Activated naive CD8-positive, alpha-beta T cell treated with anti-CD3 and anti-CD28 coated beads, Interleukin-2, amount 10 ng/mL, durations not matched to agents 7 days and 5 days (primary cell): Measurements from ENCODE around the gene MAN1A1. TPM values are rescaled to one million over a fixed set of nuclear protein-coding genes. Genes with fewer than 3 reads are reported as not detected.

Experiments
- ATAC-seq: fragments of 150-1000 bp; cut with Tn5 transposase; one replicate; pipeline ENCODE4 v1.10.0; 2021; ENCODE audit warnings: low read depth, moderate library complexity
- POLR2A ChIA-PET: fragments of 350-600 bp; sonication (Branson Sonifier 250); formaldehyde crosslinking; loops from one replicate; lab custom pipeline; 2021; ENCODE audit warnings: antibody characterized with exemption; lab: Charles Lee
- DNase-seq: peaks from one replicate; pipeline ENCODE4 v3.0.0; 2021
- H3K27ac Mint-ChIP-seq: one replicate; pipeline ENCODE4 v1.8.0; 2022; ENCODE audit warnings: mild to moderate bottlenecking, mixed read lengths
- H3K27me3 Mint-ChIP-seq: one replicate; pipeline ENCODE4 v1.8.0; 2022; ENCODE audit warnings: mild to moderate bottlenecking, moderate library complexity, mixed read lengths
- H3K36me3 Mint-ChIP-seq: one replicate; pipeline ENCODE4 v1.8.0; 2021; ENCODE audit warnings: mild to moderate bottlenecking, mixed read lengths
- H3K4me1 Mint-ChIP-seq: one replicate; pipeline ENCODE4 v1.8.0; 2021; ENCODE audit warnings: mixed read lengths
- H3K4me3 Mint-ChIP-seq: one replicate; pipeline ENCODE4 v1.8.0; 2022; ENCODE audit warnings: mild to moderate bottlenecking, moderate library complexity, mixed read lengths
- H3K9me3 Mint-ChIP-seq: one replicate; pipeline ENCODE4 v1.8.0; 2021; ENCODE audit warnings: mixed read lengths
- total RNA-seq, 2 experiments: library from RNA; stranded (reverse); gene quantifications; one replicate each; pipeline ENCODE4 v1.2.3, GENCODE V29; 2021

The MAN1A1 gene
- total RNA-seq, 2 experiments from 2014 or later, result 19.2 to 19.5 TPM

- DNase-seq (no peak), ATAC-seq (no peak)
- POLR2A ChIA-PET, result no interaction called here
- Mint-ChIP-seq H3K4me3 (no peak overlapping the region), H3K27ac (no peak overlapping the region), H3K4me1 (no peaks in the 10 kb centered on the region), H3K9me3 (no peaks in the 10 kb centered on the region), H3K27me3 (no peaks in the 10 kb centered on the region), H3K36me3 (peaks cover 28% of the 10 kb centered on the region)
Observed at GRCh38 chr6:119190176-119190575, 159.4 kb downstream of the MAN1A1 start.

GRCh38 chr6:119189498-119189897, 160.1 kb downstream of the MAN1A1 start:
- POLR2A ChIA-PET, result no interaction called here
- Mint-ChIP-seq H3K27ac (no peak overlapping the region), H3K27me3 (no peaks in the 10 kb centered on the region), H3K9me3 (no peaks in the 10 kb centered on the region), H3K36me3 (peaks cover 27% of the 10 kb centered on the region), H3K4me1 (no peaks in the 10 kb centered on the region), H3K4me3 (no peak overlapping the region)
- DNase-seq, result no peak
- no peak for ATAC-seq

GRCh38 chr6:119187596-119187995, 162.0 kb downstream of the MAN1A1 start:
- Mint-ChIP-seq H3K36me3 (peaks cover 33% of the 10 kb centered on the region), H3K9me3 (no peaks in the 10 kb centered on the region), H3K4me1 (no peaks in the 10 kb centered on the region), H3K4me3 (no peak overlapping the region), H3K27me3 (no peaks in the 10 kb centered on the region), H3K27ac (no peak overlapping the region)
- POLR2A ChIA-PET, result no interaction called here
- ATAC-seq (no peak), DNase-seq (no peak)

GRCh38 chr6:119186490-119186889, 163.1 kb downstream of the MAN1A1 start:
- POLR2A ChIA-PET, result no interaction called here
- no peaks in the 10 kb centered on the region for H3K27me3 Mint-ChIP-seq
- peaks cover 36% of the 10 kb centered on the region for H3K36me3 Mint-ChIP-seq
- no peak for ATAC-seq
- H3K4me1 Mint-ChIP-seq, result no peaks in the 10 kb centered on the region
- H3K27ac Mint-ChIP-seq, result no peak overlapping the region
- H3K4me3 Mint-ChIP-seq, result no peak overlapping the region
- H3K9me3 Mint-ChIP-seq, result no peaks in the 10 kb centered on the region
- no peak for DNase-seq

- Mint-ChIP-seq H3K27me3 (no peaks in the 10 kb centered on the region), H3K4me3 (no peak overlapping the region), H3K36me3 (peaks cover 47% of the 10 kb centered on the region), H3K9me3 (no peaks in the 10 kb centered on the region), H3K4me1 (peaks cover 15% of the 10 kb centered on the region), H3K27ac (no peak overlapping the region)
- no peak for ATAC-seq
- POLR2A ChIA-PET, result no interaction called here
- DNase-seq, result no peak
Observed at GRCh38 chr6:119184008-119184648, 165.4 kb downstream of the MAN1A1 start.

GRCh38 chr6:119183457-119183856, 166.1 kb downstream of the MAN1A1 start:
- Mint-ChIP-seq H3K27ac (no peak overlapping the region), H3K9me3 (no peaks in the 10 kb centered on the region), H3K27me3 (no peaks in the 10 kb centered on the region), H3K4me1 (peaks cover 15% of the 10 kb centered on the region), H3K4me3 (no peak overlapping the region), H3K36me3 (peaks cover 46% of the 10 kb centered on the region)
- ATAC-seq (no peak), DNase-seq (no peak)
- POLR2A ChIA-PET, result no interaction called here

- POLR2A ChIA-PET, result no interaction called here
- ATAC-seq (no peak), DNase-seq (no peak)
- Mint-ChIP-seq H3K4me3 (no peak overlapping the region), H3K27ac (no peak overlapping the region), H3K36me3 (peaks cover 46% of the 10 kb centered on the region), H3K27me3 (no peaks in the 10 kb centered on the region), H3K4me1 (peaks cover 15% of the 10 kb centered on the region), H3K9me3 (no peaks in the 10 kb centered on the region)
Observed at GRCh38 chr6:119182875-119183274, 166.7 kb downstream of the MAN1A1 start.

GRCh38 chr6:119182216-119182803, 167.3 kb downstream of the MAN1A1 start:
- ATAC-seq (no peak), DNase-seq (no peak)
- Mint-ChIP-seq H3K4me1 (peaks cover 15% of the 10 kb centered on the region), H3K27ac (no peak overlapping the region), H3K4me3 (no peak overlapping the region), H3K27me3 (no peaks in the 10 kb centered on the region), H3K9me3 (no peaks in the 10 kb centered on the region), H3K36me3 (peaks cover 44% of the 10 kb centered on the region)
- POLR2A ChIA-PET, result no interaction called here

- no peaks in the 10 kb centered on the region for H3K9me3 Mint-ChIP-seq
- H3K27me3 Mint-ChIP-seq, result no peaks in the 10 kb centered on the region
- DNase-seq, result no peak
- H3K27ac Mint-ChIP-seq, result no peak overlapping the region
- H3K36me3 Mint-ChIP-seq, result peaks cover 44% of the 10 kb centered on the region
- POLR2A ChIA-PET, result no interaction called here
- H3K4me1 Mint-ChIP-seq, result peaks cover 15% of the 10 kb centered on the region
- no peak for ATAC-seq
- H3K4me3 Mint-ChIP-seq, result no peak overlapping the region
Observed at GRCh38 chr6:119181046-119181445, 168.5 kb downstream of the MAN1A1 start.

GRCh38 chr6:119179842-119180241, 169.7 kb downstream of the MAN1A1 start:
- ATAC-seq (peak; percentile 78), DNase-seq (no peak)
- POLR2A ChIA-PET, result no interaction called here
- Mint-ChIP-seq H3K36me3 (peaks cover 41% of the 10 kb centered on the region), H3K27me3 (no peaks in the 10 kb centered on the region), H3K27ac (peak overlapping the region; percentile 18), H3K4me3 (peak overlapping the region; percentile 11), H3K4me1 (peaks cover 15% of the 10 kb centered on the region), H3K9me3 (no peaks in the 10 kb centered on the region)

GRCh38 chr6:119179062-119179461, 170.5 kb downstream of the MAN1A1 start:
- DNase-seq (no peak), ATAC-seq (no peak)
- POLR2A ChIA-PET, result no interaction called here
- H3K27me3 Mint-ChIP-seq, result no peaks in the 10 kb centered on the region
- H3K36me3 Mint-ChIP-seq, result peaks cover 36% of the 10 kb centered on the region
- H3K27ac Mint-ChIP-seq, result no peak overlapping the region
- no peaks in the 10 kb centered on the region for H3K9me3 Mint-ChIP-seq
- no peak overlapping the region for H3K4me3 Mint-ChIP-seq
- H3K4me1 Mint-ChIP-seq, result peaks cover 15% of the 10 kb centered on the region

GRCh38 chr6:119176445-119176844, 173.1 kb downstream of the MAN1A1 start:
- DNase-seq, result no peak
- H3K9me3 Mint-ChIP-seq, result no peaks in the 10 kb centered on the region
- no peak overlapping the region for H3K4me3 Mint-ChIP-seq
- POLR2A ChIA-PET, result no interaction called here
- peaks cover 16% of the 10 kb centered on the region for H3K4me1 Mint-ChIP-seq
- H3K27ac Mint-ChIP-seq, result no peak overlapping the region
- H3K36me3 Mint-ChIP-seq, result peaks cover 22% of the 10 kb centered on the region
- no peak for ATAC-seq
- H3K27me3 Mint-ChIP-seq, result no peaks in the 10 kb centered on the region

GRCh38 chr6:119174879-119175817, 174.4 kb downstream of the MAN1A1 start:
- no peaks in the 10 kb centered on the region for H3K9me3 Mint-ChIP-seq
- H3K27ac Mint-ChIP-seq, result no peak overlapping the region
- H3K27me3 Mint-ChIP-seq, result no peaks in the 10 kb centered on the region
- H3K4me1 Mint-ChIP-seq, result peaks cover 10% of the 10 kb centered on the region
- POLR2A ChIA-PET, result no interaction called here
- peaks cover 15% of the 10 kb centered on the region for H3K36me3 Mint-ChIP-seq
- ATAC-seq, result no peak
- no peak overlapping the region for H3K4me3 Mint-ChIP-seq
- no peak for DNase-seq
